RWPE2 (cell line): Measurements from ENCODE around the gene BTG2.

Source experiments
- ATAC-seq: fragments of 200-7000 bp; cut with Tn5 transposase; 3 replicates; pipeline ENCODE4 v1.9.1; 2021; ENCODE audit warnings: low read depth
- DNase-seq: peaks from one replicate; pipeline ENCODE4 v3.0.0-alpha.2; 2020; ENCODE audit warnings: low spot score
- H3K27ac ChIP-seq: fragments of 450-650 bp; 2 replicates; pipeline ENCODE4 v1.5.1; 2017; ENCODE audit warnings: mild to moderate bottlenecking; ENCODE audit not compliant: poor library complexity, severe bottlenecking
- H3K27me3 ChIP-seq: fragments of 250-450 bp; sonication (Bioruptor Pico); 2 replicates; pipeline ENCODE4 v1.5.1; 2021; ENCODE audit warnings: mild to moderate bottlenecking, moderate library complexity; ENCODE audit not compliant: insufficient read depth, poor library complexity, severe bottlenecking
- H3K36me3 ChIP-seq: fragments of 250-450 bp; sonication (Bioruptor Pico); 2 replicates; pipeline ENCODE4 v1.5.1; 2020; ENCODE audit warnings: low read depth, mild to moderate bottlenecking, moderate library complexity
- H3K4me1 ChIP-seq: fragments of 250-450 bp; sonication (Bioruptor Pico); 2 replicates; pipeline ENCODE4 v1.5.1; 2021; ENCODE audit warnings: mild to moderate bottlenecking, moderate library complexity; ENCODE audit not compliant: insufficient read depth, poor library complexity, severe bottlenecking
- H3K4me3 ChIP-seq: fragments of 250-450 bp; sonication (Bioruptor Pico); 2 replicates; pipeline ENCODE4 v1.5.1; 2021; ENCODE audit warnings: mild to moderate bottlenecking, moderate library complexity; ENCODE audit not compliant: severe bottlenecking
- H3K9me3 ChIP-seq: fragments of 250-450 bp; sonication (Bioruptor Pico); 2 replicates; pipeline ENCODE4 v1.5.1; 2021; ENCODE audit warnings: mild to moderate bottlenecking, moderate library complexity; ENCODE audit not compliant: severe bottlenecking
- CTCF ChIP-seq: fragments of 450-650 bp; IDR thresholded peaks from one replicate; pipeline ENCODE4 v1.5.1; 2017; ENCODE audit warnings: mild to moderate bottlenecking, moderate library complexity; ENCODE audit not compliant: poor library complexity, severe bottlenecking

BTG2 gene

GRCh38 chr1:203273869-203274602, 31.3 kb upstream of the BTG2 start:
- Histone ChIP-seq H3K27ac (no peak overlapping the region), H3K36me3 (no peaks in the 10 kb centered on the region), H3K27me3 (no peaks in the 10 kb centered on the region), H3K9me3 (no peaks in the 10 kb centered on the region), H3K4me3 (no peak overlapping the region), H3K4me1 (no peaks in the 10 kb centered on the region)
- DNase-seq, result no peak
- ATAC-seq, result no peak
- TF ChIP-seq CTCF, result no peak

- no peaks in the 10 kb centered on the region for H3K36me3 ChIP-seq
- no peaks in the 10 kb centered on the region for H3K27me3 ChIP-seq
- H3K4me1 ChIP-seq, result no peaks in the 10 kb centered on the region
- no peaks in the 10 kb centered on the region for H3K9me3 ChIP-seq
- no peak for TF ChIP-seq CTCF
- ATAC-seq, result no peak
- H3K27ac ChIP-seq, result no peak overlapping the region
- no peak overlapping the region for H3K4me3 ChIP-seq
- DNase-seq, result no peak
Measured at GRCh38 chr1:203274603-203275381, 30.5 kb upstream of the BTG2 start.

- peaks cover 4% of the 10 kb centered on the region for H3K4me1 ChIP-seq
- H3K4me3 ChIP-seq, result no peak overlapping the region
- no peaks in the 10 kb centered on the region for H3K36me3 ChIP-seq
- DNase-seq, result no peak
- no peaks in the 10 kb centered on the region for H3K27me3 ChIP-seq
- H3K27ac ChIP-seq, result no peak overlapping the region
- TF ChIP-seq CTCF, result no peak
- H3K9me3 ChIP-seq, result no peaks in the 10 kb centered on the region
- no peak for ATAC-seq
Measured at GRCh38 chr1:203275656-203276272, 29.6 kb upstream of the BTG2 start.

- no peak for DNase-seq
- no peak overlapping the region for H3K4me3 ChIP-seq
- H3K4me1 ChIP-seq, result peaks cover 10% of the 10 kb centered on the region
- H3K36me3 ChIP-seq, result no peaks in the 10 kb centered on the region
- TF ChIP-seq CTCF, result no peak
- no peak for ATAC-seq
- no peaks in the 10 kb centered on the region for H3K27me3 ChIP-seq
- no peaks in the 10 kb centered on the region for H3K9me3 ChIP-seq
- no peak overlapping the region for H3K27ac ChIP-seq
Measured at GRCh38 chr1:203276408-203276807, 28.9 kb upstream of the BTG2 start.
